GM19372 (cell line): Measurements from ENCODE around the gene KCTD7.
"Not testable (repeated sequence)": the region's sequence is repeated elsewhere in the genome, so short reads cannot be mapped to it uniquely, and the experiment has no call there.

Experiments used
- ATAC-seq: cut with Tn5 transposase; IDR thresholded peaks from one replicate; pipeline ENCODE4 v1.9.1; 2021; ENCODE audit warnings: mild to moderate bottlenecking, low read depth, moderate library complexity; ENCODE audit not compliant: unreplicated experiment

Gene KCTD7

DNA sequence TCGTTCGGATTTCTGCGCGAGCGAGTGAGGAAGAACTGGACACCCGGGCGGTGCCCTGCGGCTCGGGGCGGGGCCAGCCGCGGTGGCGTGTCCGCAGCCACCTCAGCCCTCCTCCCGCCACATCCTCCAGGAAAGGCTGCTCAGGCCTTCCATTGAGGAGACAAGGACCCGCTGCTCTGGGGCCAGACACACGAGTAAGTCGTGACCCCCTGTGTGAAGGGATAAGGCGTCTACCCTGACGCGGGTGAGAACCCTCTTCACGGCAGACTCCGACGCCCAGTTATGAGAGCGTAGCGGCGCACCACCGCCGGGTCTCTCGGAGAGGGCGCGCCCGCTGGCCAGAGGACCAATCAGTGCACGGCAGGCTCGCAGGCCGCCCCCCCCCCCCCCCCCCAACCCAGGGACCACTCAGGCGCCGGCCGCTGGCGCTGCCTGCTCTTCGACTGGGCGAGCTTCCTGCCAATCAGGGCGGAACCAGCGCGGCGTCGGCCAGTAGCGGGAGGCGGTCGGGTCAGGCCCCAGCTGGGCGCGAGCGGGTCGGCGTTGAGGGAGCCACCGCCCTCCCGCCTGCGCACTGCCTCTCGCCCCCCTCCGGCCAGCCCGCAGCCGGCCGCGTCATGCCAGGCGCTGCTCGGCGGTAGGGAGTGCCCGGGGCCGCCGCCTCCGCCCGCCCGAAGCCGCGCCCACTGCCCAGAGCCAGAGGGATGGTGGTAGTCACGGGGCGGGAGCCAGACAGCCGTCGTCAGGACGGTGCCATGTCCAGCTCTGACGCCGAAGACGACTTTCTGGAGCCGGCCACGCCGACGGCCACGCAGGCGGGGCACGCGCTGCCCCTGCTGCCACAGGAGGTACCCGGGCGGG lies at the start of gene KCTD7:
KCTD7 (plus strand) TSS at position 521 of the 861 bp plus-strand sequence; CDS start at position 705, 184 bp downstream.
- peak; percentile 91 for ATAC-seq

DNA sequence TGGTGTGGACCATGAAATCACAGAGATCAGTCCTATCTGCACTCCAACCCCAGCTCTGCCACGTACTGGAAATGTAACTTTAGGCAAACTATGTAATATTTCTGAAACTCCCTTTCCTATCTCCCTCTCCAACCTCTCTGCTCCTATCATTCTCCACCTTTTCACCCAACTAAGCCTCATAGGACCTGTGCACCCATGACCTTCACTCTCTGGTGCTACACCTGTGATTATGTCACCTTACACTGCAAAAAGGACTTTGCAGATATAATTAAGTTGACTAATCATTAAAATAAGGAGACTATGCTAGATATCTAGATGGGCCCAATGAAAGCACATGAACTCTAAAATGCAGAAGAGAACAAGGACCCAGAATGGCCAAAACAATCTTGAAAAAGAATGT lies 48.3 kb upstream of the KCTD7 start:
- not testable (repeated sequence) for ATAC-seq

DNA sequence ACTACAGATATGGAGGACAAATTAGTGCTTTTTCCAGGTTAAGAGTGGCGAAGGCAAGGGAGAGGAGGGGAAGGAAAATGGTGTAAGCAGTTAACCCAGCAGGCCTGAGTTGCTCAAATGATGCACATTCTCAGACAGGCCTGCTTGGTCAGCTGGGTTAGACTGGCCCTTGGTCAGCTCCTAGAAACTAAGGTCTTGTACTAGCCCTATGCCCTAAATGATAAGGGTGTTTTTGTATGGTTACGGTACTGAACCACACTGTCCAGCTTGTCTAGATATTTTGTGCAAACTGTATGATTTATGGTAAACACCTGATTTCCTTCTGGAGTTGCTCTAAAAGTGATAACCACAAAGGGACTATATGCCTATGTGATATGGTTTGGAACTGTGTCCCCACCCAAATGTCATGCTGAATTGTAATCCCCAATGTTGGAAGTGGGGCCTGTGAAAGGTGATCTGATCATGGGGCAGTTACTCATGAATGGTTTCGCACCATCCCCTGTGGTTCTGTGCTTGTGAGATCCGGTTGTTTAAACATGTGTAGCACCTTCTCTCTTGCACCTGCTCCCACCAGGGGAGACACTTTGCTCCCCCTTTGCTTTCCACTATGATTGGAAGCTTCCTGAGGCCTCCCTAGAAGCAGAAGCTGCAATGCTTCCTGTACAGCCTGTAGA lies 45.7 kb upstream of the KCTD7 start:
- not testable (repeated sequence) for ATAC-seq

DNA sequence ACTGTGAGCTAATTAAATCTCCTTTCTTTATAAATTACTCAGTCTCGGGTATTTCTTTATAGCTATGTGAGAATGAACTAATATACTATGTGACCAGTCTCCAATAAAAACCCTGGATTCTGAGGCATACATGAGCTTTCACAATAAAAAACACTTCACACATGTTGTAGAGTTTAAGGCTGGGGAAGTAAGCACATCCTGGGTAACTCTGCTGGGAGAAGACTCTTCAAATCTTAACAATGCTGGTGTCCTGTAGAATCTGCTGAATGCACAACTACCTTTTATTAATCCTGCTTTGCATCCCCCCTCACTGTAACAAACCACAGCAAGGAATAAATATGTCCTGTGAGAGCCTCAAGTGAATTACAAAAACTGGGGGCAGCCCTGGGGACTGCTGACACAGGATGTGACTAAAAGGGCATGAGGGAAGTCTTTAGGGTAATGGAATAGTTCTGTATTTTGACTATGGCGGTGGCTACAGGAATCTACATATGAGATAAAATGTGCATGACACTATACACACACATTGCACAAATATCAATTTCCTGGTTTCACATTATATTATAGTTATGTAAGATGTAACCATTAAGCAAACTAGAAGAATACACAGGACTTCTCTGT lies 45.1 kb upstream of the KCTD7 start:
- no peak for ATAC-seq

DNA sequence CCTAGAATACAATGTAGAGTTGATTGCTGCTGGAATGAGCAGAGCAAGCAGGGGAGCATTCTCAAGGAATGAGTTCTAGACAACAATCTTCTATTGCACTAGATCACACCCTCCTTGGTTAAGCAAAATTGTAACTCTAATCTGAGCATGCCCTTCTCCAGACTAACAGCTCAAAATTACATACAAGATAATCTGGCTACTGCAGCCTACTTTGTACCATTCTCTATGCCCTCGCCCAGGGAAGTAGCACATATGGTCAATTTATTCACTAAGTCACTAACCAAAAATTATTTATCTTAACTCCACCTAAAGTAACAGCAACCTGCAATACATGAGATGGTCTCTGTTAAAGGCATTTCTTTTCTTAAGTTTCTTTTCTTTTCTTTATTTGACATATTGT lies 42.5 kb upstream of the KCTD7 start:
- ATAC-seq, result no peak

DNA sequence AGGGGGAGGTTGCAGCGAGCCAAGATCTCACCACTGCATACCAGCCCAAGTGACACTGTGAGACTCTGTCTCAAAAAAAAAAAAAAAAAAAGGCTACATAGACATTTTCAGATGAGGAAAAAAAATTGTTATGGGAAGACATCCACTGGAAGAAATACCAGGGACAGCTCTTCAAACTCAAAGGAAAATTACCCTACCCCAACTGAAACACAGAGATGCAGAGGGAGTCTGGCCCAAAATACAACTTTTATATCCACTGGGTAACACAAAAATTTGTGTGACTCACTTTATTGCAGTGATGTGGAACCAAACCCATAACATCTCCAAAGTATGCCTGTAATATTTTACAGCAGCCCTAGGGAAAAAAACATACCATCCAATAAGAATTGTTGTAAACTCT lies 40.5 kb upstream of the KCTD7 start:
- not testable (repeated sequence) for ATAC-seq

DNA sequence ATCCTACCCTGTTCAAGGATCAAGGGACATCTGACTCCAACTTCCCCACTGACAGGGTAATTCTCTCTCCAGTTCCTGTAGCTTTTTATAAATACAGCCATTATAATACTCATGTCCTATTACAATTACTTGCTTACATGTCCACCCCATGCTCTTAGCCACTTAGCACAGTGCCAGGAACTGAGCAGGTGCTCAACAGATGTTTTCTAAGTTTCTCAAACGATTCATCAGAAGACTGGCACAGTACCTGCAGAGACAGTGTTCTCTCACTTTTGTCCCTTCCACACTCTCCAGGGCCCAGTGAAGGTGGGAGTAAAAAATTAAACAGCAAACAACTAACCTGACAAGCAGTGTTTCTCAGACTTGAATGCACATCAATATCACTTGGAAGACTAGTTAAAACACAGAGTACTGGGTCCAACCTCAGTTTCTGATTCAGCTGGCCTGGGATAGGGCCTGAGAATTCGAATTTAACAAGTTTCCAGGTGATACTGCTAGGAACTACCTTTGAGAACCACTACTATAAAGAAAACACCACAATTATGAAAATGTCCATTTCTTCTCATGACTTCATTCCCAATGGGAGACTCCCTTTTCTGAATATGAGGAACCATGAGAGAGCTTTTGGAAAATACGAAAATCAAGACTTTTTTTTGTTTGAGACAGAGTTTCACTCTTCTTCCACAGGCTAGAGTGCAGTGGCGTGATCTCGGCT lies 39.7 kb upstream of the KCTD7 start:
- ATAC-seq, result not testable (repeated sequence)

DNA sequence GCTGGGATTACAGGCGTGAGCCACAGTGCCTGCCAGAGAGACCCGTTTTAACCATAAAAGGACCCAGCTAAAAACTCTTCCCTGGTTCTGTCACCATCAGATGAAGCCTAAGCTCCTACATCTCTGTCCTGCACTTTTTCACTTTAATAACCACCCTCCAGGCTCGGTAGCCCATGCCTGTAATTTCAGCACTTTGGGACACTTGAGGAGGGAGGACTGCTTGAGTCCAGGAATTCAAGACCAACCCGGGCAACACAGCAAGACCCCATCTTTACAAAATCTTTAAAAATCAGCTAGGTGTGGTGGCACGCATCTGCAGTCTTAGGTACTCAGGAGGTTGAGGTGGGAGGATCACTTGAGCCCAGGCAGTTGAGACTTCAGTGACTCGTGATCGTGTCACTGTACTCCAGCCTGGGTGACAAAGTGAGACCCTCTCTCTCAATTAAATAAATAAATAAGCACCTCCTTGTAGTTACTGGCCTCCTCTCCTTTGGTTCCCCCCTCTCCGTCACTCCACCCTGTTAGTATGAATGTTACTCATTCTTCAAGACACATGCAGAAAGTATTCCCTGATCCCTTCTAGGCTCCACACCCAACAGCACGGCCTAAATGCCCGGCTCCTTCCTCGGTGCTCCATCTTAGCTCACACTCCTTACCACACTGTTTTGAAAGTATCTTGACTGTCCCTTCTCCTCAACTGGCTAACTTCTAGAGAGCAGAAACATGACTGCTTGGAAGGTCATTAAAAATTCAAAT lies 38.2 kb upstream of the KCTD7 start:
- not testable (repeated sequence) for ATAC-seq

DNA sequence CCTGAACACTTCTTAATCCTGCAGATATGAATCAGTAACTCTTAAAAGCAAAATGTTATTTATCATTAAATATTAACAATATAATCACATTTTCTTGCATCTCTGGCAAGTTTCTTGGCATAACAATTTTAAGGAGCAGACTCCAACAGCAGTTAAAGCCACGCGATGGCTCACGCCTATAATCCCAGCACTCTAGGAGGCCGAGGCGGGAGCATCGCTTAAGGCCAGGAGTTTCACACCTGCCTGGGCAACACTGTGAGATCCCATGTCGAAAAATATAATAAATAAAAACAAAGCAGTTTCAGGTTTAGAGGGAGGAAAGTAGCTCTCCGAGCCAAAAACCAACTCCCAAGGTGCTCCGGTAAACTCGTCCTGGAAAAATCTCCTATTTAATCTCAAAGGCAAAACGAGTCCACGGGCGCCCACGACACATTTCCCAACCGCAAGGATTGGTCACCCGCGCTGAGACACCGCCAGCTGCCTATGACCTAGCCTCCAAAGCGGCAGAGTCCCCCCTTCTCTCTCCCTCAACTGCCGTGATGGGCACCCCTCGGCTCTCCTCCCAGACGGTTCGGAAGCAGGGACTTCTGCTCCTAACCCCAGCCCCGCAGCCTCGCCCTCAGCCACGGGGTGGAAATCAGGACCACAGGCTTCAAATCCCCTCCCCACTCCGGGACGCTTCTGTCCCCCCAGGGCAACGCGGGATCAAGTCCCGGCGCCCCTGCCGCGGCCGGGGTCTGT lies 37.5 kb upstream of the KCTD7 start:
- not testable (repeated sequence) for ATAC-seq

DNA sequence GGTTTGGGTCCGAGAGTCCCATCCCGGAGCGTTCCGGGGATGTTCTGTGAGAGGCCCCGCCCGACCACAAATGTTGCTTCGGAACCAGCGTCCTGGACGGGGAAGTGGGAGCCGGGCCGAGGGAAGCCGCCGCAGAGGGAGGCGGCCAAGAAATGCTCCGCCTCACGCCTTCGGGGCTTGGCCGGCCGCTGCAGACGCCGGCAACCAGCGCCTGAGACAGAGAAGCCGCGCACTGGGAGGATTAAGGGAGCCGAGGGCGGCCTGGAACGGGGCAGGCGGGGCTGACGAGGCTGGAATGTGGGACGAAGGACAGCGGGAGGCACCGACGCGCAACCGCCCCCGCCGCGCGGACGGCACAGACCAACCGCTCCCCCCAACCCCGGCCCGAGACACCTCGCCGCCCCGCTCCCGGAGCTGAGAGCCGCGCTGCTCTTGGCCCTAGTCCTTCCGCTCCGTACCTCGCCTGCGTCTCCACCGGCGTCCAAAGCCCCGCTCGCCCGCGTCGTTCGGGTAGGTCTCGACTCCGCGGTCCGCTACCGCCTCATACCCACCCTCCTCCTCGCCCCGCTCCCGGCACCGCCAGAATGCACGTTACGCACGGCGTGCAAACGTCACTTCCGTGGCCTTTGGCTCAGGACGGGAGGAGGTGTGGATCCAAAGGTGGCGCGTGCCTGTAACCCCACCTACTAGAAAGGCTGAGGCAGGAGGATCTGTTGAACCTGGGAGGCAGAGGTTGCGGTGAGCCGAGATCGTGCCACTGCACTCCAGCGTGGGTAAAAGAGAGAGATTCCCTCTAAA lies 36.7 kb upstream of the KCTD7 start:
- ATAC-seq, result peak; percentile 99

DNA sequence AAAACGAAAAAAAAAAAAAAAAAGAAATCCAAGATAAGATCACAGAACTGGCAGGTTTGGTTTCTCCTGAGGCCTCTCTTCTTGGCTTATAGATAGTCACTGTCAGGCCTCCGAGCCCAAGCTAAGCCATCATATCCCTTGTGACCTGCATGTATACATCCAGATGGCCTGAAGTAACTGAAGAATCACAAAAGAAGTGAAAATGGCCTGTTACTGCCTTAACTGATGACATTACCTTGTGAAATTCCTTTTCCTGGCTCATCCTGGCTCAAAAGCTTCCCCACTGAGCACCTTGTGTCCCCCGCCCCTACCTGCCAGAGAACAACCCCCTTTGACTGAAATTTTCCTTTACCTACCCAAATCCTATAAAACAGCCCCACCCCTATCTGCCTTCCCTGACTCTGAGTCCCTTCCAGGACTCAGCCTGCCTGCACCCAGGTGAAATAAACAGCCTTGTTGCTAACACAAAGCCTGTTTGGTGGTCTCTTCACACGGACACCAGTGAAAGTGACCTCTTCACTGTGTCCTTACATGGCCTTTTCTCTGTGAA lies 36.0 kb upstream of the KCTD7 start:
- ATAC-seq, result peak; percentile 11

DNA sequence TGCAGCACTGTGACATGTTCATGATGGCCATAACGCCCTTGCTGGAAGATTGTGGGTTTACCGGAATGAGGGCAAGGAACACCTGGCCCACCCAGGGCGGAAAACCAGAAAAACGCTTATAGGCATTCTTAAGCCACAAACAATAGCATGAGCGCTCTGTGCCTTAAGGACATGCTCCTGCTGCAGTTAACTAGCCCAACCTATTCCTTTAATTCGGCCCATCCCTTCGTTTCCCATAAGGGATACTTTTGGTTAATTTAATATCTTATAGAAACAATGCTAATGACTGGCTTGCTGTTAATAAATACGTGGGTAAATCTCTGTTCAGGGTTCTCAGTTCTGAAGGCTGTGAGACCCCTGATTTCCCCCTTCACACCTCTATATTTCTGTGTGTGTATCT lies 34.6 kb upstream of the KCTD7 start:
- not testable (repeated sequence) for ATAC-seq

DNA sequence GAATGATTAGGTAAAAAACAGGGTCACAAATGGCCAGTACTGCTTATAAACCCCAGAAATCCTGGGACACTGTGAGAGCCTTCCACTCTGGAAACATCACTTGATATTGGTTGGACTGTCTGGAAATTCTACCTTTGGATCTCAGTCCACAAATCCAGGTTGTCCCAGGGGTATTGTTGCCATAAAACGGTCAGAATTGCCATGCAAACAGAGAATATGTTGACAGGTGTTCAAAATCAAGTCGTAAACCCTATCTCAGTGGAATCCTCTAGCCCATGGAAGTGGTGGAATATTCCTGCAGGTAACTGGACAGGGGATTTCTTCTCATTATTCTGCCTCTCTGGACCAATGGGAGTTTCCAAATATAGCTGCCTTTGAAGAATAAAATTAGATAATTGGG lies 31.2 kb upstream of the KCTD7 start:
- no peak for ATAC-seq

DNA sequence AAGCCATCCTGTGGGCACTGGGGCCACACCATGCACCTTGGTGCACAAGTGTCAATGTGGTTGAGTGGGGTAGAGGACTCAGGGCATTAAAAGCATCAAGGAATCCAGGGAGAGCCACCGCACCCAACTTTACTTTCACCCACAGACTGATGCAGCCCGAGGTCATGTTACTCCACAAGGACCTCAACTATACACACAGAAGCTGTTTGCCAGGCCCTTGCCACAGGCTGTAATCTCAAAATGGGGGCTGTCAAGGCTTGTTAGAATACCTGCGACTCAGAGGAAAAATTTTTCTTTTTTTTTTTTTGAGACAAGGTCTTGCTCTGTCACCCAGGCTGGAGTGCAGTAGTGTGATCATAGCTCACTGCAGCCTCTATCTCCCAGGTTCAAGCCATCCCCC lies 26.5 kb upstream of the KCTD7 start:
- no peak for ATAC-seq

DNA sequence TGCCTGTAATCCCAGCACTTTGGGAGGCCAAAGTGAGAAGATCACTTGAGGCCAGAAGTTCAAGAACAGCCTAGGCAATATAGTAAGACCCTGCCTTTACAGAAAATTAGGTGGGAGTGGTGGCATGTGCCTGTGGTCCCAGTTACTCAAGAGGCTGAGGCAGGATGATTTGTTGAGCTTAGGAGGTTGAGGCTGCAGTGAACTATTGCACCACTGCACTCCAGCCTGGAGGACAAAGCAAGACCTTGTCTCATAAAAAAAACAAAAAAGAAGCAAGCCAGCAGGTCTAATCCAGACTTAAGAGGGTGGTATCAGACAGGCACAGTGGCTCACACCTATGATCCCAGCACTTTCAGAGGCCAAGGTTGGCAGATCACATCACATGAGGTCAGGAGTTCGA lies 24.5 kb upstream of the KCTD7 start:
- no peak for ATAC-seq

DNA sequence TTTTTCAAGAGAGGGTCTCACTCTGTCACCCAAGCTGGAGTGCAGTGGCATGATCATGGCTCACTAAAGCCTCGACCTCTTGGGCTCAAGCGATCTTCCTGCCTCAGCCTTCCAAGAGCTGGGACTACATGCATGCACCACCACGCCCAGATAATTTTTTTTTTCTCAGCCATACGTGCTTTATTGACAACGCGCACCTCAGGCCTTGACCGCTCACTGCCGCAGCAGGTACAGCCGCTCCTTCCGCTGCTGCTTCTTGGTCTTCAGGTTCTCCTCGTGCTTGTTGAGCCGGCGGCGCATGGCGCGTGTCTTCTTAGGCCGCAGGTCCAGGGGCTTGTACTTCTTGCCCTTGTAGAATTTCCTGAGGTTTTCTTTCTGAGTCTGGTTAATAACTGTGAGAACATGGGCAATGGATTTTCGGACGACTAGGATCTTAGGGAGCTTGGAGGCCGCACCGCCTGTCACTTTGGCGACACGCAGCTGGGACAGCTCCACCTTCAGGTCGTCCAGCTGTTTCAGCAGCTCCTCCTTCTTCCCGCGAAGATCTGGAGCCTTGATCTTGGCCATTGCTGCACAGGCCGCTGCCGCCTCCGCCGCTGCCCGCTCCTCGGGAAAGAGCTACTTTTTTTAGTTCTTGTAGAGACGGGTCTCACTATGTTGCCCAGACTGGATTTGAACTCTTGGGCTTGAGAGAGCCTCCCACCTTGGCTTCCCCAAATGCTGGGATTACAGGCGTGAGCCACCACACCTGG lies 22.0 kb upstream of the KCTD7 start:
- ATAC-seq, result not testable (repeated sequence)

DNA sequence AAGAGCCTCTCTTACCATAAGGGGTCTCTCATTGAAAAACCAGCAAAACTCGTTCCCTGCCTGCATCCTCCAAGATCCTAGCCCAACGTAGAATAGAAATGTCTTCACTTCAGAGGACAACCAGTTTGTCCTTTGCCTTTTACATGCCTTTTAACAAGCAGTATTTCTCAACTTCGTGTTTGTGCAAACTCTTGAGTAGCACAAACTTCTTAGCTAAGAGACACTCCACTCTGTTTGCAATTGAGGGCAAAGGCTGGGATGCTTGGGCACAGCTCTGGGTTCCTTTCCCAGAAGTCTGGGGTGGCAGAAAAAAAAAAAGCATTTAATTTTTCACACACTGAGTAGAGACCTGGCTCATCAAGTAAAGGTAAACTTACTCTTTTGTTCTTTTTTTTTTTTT lies 19.5 kb upstream of the KCTD7 start:
- no peak for ATAC-seq

DNA sequence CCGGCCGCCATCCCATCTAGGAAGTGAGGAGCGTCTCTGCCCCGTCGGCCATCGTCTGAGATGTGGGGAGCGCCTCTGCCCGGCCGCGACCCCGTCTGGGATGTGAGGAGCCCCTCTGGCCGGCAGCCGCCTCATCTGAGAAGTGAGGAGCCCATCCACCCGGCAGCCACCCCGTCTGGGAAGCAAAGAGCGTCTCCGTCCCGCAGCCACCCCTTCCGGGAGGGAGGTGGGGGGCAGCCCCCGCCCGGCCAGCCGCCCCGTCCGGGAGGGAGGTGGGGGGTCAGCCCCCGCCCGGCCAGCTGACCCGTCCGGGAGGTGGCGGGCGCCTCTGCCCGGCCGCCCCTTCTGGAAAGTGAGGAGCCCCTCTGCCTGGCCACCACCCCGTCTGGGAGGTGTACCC lies 14.1 kb upstream of the KCTD7 start:
- ATAC-seq, result not testable (repeated sequence)
